H1 (cell line): ENCODE measurements around the gene ZNF284. TPM values are rescaled to one million over a fixed set of nuclear protein-coding genes. Genes with fewer than 3 reads are reported as not detected.

Experiments
- CTCF ChIA-PET: fragments of 300-600 bp; sonication (Branson Sonifier 250); formaldehyde crosslinking; loops from one replicate; lab custom pipeline; 2021; ENCODE audit not compliant: partially characterized antibody; lab: Charles Lee
- POLR2A ChIA-PET: fragments of 300-600 bp; sonication (Branson Sonifier 250); formaldehyde crosslinking; loops from one replicate; lab custom pipeline; 2021; ENCODE audit warnings: inconsistent platforms; ENCODE audit not compliant: partially characterized antibody; lab: Charles Lee
- DNase-seq, 2 experiments: peaks; one replicate each; pipeline versions ENCODE4 v3.0.0 to v3.0.0-alpha.2; 2010 to 2022; ENCODE audit warnings: low spot score in 2 of 2, low read depth in 1 of 2, mixed read lengths in 1 of 2
- FAIRE-seq: peaks from 2 replicates; lab custom pipeline; 2011; peaks lifted over from hg19 to GRCh38; lab: Jason Lieb, UNC
- H2AFZ ChIP-seq: 2 replicates; pipeline ENCODE4 v1.8.1; 2012; ENCODE audit warnings: low read length, inconsistent platforms
- H2AK5ac ChIP-seq: 2 replicates; pipeline ENCODE4 v1.6.1; 2013; ENCODE audit warnings: low read depth, low read length
- H2BK120ac ChIP-seq: replicated peaks from 2 replicates; pipeline ENCODE3; 2013; ENCODE audit warnings: low read depth, low read length, inconsistent platforms
- H2BK12ac ChIP-seq: 2 replicates; pipeline ENCODE4 v1.6.1; 2013; ENCODE audit warnings: low read depth, low read length
- H2BK15ac ChIP-seq: 2 replicates; pipeline ENCODE4 v1.6.1; 2013; ENCODE audit warnings: low read length
- H2BK20ac ChIP-seq: 2 replicates; pipeline ENCODE4 v1.6.1; 2013; ENCODE audit warnings: low read length
- H2BK5ac ChIP-seq: 2 replicates; pipeline ENCODE4 v1.6.1; 2013; ENCODE audit warnings: low read depth, low read length
- H3K14ac ChIP-seq: 2 replicates; pipeline ENCODE4 v1.6.1; 2013; ENCODE audit warnings: inconsistent platforms; ENCODE audit not compliant: insufficient read length
- H3K18ac ChIP-seq: 2 replicates; pipeline ENCODE4 v1.6.1; 2013; ENCODE audit warnings: low read length; ENCODE audit errors: extremely low read depth
- H3K23ac ChIP-seq: 2 replicates; pipeline ENCODE4 v1.6.1; 2013; ENCODE audit warnings: inconsistent platforms; ENCODE audit not compliant: insufficient read length
- H3K23me2 ChIP-seq: 2 replicates; pipeline ENCODE4 v1.6.1; 2013; ENCODE audit warnings: low read depth, low read length
- H3K27ac ChIP-seq: 2 replicates; pipeline ENCODE4 v1.6.1; 2011; ENCODE audit warnings: low read depth, low read length, inconsistent platforms
- H3K27me3 ChIP-seq, 4 experiments: replicated peaks in 1 of 4; 1 replicate in 1 of 4; 2 replicates in 3 of 4; pipeline versions ENCODE4 v1.6.1 to v1.8.1; 2011 to 2013; ENCODE audit warnings: low read length in 3 of 4, mild to moderate bottlenecking in 3 of 4, inconsistent platforms in 2 of 4, mixed read lengths in 2 of 4, moderate library complexity in 1 of 4; ENCODE audit not compliant: control insufficient read depth in 3 of 4, insufficient read depth in 3 of 4; ENCODE audit errors: extremely low read depth in 1 of 4
- H3K36me3 ChIP-seq, 4 experiments: 2 replicates each; pipeline versions ENCODE4 v1.6.1 to v1.8.1; 2011 to 2013; ENCODE audit warnings: mild to moderate bottlenecking in 4 of 4, low read length in 3 of 4, moderate library complexity in 2 of 4, control low read depth in 1 of 4, inconsistent platforms in 1 of 4; ENCODE audit not compliant: insufficient read depth in 4 of 4, control insufficient read depth in 2 of 4
- H3K4ac ChIP-seq: replicated peaks from 2 replicates; pipeline ENCODE3; 2013; ENCODE audit warnings: low read length, low read depth, mixed read lengths, inconsistent platforms; ENCODE audit not compliant: insufficient read length
- H3K4me1 ChIP-seq, 4 experiments: replicated peaks in 1 of 4; 1 replicate in 1 of 4; 2 replicates in 3 of 4; pipeline versions ENCODE4 v1.6.1 to v1.8.1; 2011 to 2013; ENCODE audit warnings: low read length in 3 of 4, inconsistent platforms in 2 of 4, mixed read lengths in 1 of 4; ENCODE audit not compliant: insufficient read depth in 4 of 4, control insufficient read depth in 3 of 4
- H3K4me2 ChIP-seq, 2 experiments: 2 replicates each; pipeline versions ENCODE4 v1.6.1 to v1.8.1; 2011 to 2013; ENCODE audit warnings: low read depth in 2 of 2, low read length in 2 of 2, control low read depth in 1 of 2, inconsistent platforms in 1 of 2, mild to moderate bottlenecking in 1 of 2; ENCODE audit not compliant: insufficient read depth in 1 of 2
- H3K4me3 ChIP-seq, 4 experiments: fragments of 200-600, 300-600 bp in 1 of 4; sonication (generic), shearing (Covaris generic), sonication (Bioruptor Twin) in 1 of 4; 2 replicates each; pipeline versions ENCODE4 v1.5.1 to v1.8.1; 2011 to 2016; ENCODE audit warnings: low read length in 4 of 4, low read depth in 3 of 4, control low read depth in 2 of 4, inconsistent platforms in 2 of 4, mild to moderate bottlenecking in 2 of 4, mixed read lengths in 1 of 4, moderate library complexity in 1 of 4; ENCODE audit not compliant: insufficient read depth in 2 of 4; ENCODE audit errors: extremely low read depth in 1 of 4
- H3K56ac ChIP-seq: replicated peaks from 2 replicates; pipeline ENCODE3; 2013; ENCODE audit warnings: low read depth, mild to moderate bottlenecking, mixed read lengths, low read length, inconsistent platforms; ENCODE audit not compliant: insufficient read length
- H3K79me1 ChIP-seq: 2 replicates; pipeline ENCODE4 v1.6.1; 2013; ENCODE audit warnings: low read depth, low read length, control low read depth
- H3K79me2 ChIP-seq, 2 experiments: 2 replicates each; pipeline versions ENCODE4 v1.6.1 to v1.8.1; 2012 to 2013; ENCODE audit warnings: low read length in 2 of 2, mild to moderate bottlenecking in 2 of 2, inconsistent platforms in 1 of 2; ENCODE audit not compliant: insufficient read depth in 2 of 2, control insufficient read depth in 1 of 2
- H3K9ac ChIP-seq, 4 experiments: replicated peaks in 1 of 4; 1 replicate in 1 of 4; 2 replicates in 3 of 4; pipeline versions ENCODE4 v1.6.1 to v1.8.1; 2011 to 2013; ENCODE audit warnings: low read depth in 3 of 4, low read length in 3 of 4, control low read depth in 2 of 4, mild to moderate bottlenecking in 2 of 4, moderate library complexity in 2 of 4, inconsistent platforms in 1 of 4; ENCODE audit errors: extremely low read depth in 1 of 4
- H3K9me3 ChIP-seq, 2 experiments: 2 replicates each; pipeline versions ENCODE4 v1.6.1 to v1.8.1; 2012 to 2013; ENCODE audit warnings: mild to moderate bottlenecking in 2 of 2, moderate library complexity in 2 of 2, control low read depth in 1 of 2, inconsistent platforms in 1 of 2, low read depth in 1 of 2, low read length in 1 of 2, mixed read lengths in 1 of 2; ENCODE audit not compliant: insufficient read depth in 2 of 2
- H4K20me1 ChIP-seq, 2 experiments: replicated peaks in 1 of 2; 2 replicates each; pipeline versions ENCODE3 to v1.8.1; 2011 to 2013; ENCODE audit warnings: inconsistent platforms in 2 of 2, low read length in 2 of 2, mild to moderate bottlenecking in 1 of 2; ENCODE audit not compliant: insufficient read depth in 2 of 2, control insufficient read depth in 1 of 2
- H4K5ac ChIP-seq: 2 replicates; pipeline ENCODE4 v1.6.1; 2013; ENCODE audit warnings: low read length, low read depth, mixed read lengths, inconsistent platforms; ENCODE audit not compliant: insufficient read length
- H4K8ac ChIP-seq: 2 replicates; pipeline ENCODE4 v1.8.0; 2013; ENCODE audit warnings: mild to moderate bottlenecking, moderate library complexity, low read length, inconsistent platforms; ENCODE audit not compliant: insufficient read depth; ENCODE audit errors: extremely low read depth
- H4K91ac ChIP-seq: replicated peaks from 2 replicates; pipeline ENCODE3; 2013; ENCODE audit warnings: low read length, mixed read lengths, inconsistent platforms; ENCODE audit not compliant: insufficient read length
- EP300 ChIP-seq, 2 experiments: IDR thresholded peaks; 1 replicate in 1 of 2; 2 replicates in 1 of 2; pipeline ENCODE4 v1.6.1; 2011 to 2012; ENCODE audit warnings: low read depth in 2 of 2, low read length in 2 of 2, mild to moderate bottlenecking in 2 of 2, borderline replicate concordance in 1 of 2, inconsistent platforms in 1 of 2, moderate library complexity in 1 of 2
- EZH2 ChIP-seq: fragments of 200-600 bp; sonication (generic); IDR thresholded peaks from 2 replicates; pipeline ENCODE4 v1.7.1; 2012; ENCODE audit warnings: low read depth, mild to moderate bottlenecking, moderate library complexity, low read length, inconsistent platforms; ENCODE audit not compliant: severe bottlenecking
- GTF2F1 ChIP-seq: IDR thresholded peaks from 2 replicates; pipeline ENCODE4 v1.6.1; 2012; ENCODE audit warnings: low read depth, low read length, improper control_type of control experiment, borderline replicate concordance
- HDAC2 ChIP-seq, 2 experiments: fragments of 300-600 bp in 1 of 2; sonication (generic) in 1 of 2; IDR thresholded peaks; 2 replicates each; pipeline ENCODE4 v1.6.1; 2011 to 2012; ENCODE audit warnings: low read depth in 2 of 2, low read length in 2 of 2, mild to moderate bottlenecking in 2 of 2, moderate library complexity in 2 of 2, borderline replicate concordance in 1 of 2, inconsistent platforms in 1 of 2
- KDM5A ChIP-seq: fragments of 200-600 bp; IDR thresholded peaks from 2 replicates; pipeline ENCODE4 v1.7.1; 2012; ENCODE audit warnings: mild to moderate bottlenecking, low read length, inconsistent platforms, mixed read lengths
- PHF8 ChIP-seq: fragments of 200-600 bp; sonication (generic); conservative IDR thresholded peaks from 2 replicates; pipeline ENCODE4 v1.7.1; 2012; ENCODE audit warnings: low read depth, mild to moderate bottlenecking, inconsistent platforms, low read length, moderate library complexity
- POLR2AphosphoS5 ChIP-seq: IDR thresholded peaks from 2 replicates; pipeline ENCODE4 v1.6.1; 2011; ENCODE audit warnings: low read depth, low read length
- RAD21 ChIP-seq, 2 experiments: IDR thresholded peaks in 1 of 2; conservative IDR thresholded peaks in 1 of 2; 2 replicates each; pipeline ENCODE4 v1.6.1; 2011; ENCODE audit warnings: low read depth in 2 of 2, low read length in 2 of 2, improper control_type of control experiment in 1 of 2, inconsistent platforms in 1 of 2, mild to moderate bottlenecking in 1 of 2, moderate library complexity in 1 of 2
- RFX5 ChIP-seq: IDR thresholded peaks from 2 replicates; pipeline ENCODE4 v1.6.1; 2011; ENCODE audit warnings: low read depth, low read length, improper control_type of control experiment, borderline replicate concordance
- SIN3A ChIP-seq, 2 experiments: IDR thresholded peaks in 1 of 2; conservative IDR thresholded peaks in 1 of 2; 2 replicates each; pipeline ENCODE4 v1.6.1; 2011 to 2012; ENCODE audit warnings: low read length in 2 of 2, improper control_type of control experiment in 1 of 2, low read depth in 1 of 2, mild to moderate bottlenecking in 1 of 2
- TAF7 ChIP-seq: optimal IDR thresholded peaks from 2 replicates; pipeline ENCODE3; 2011; ENCODE audit warnings: low read depth, mild to moderate bottlenecking, inconsistent platforms, low read length, moderate library complexity, borderline replicate concordance
- YY1 ChIP-seq: IDR thresholded peaks from 2 replicates; pipeline ENCODE4 v1.6.1; 2011; ENCODE audit warnings: low read depth, mild to moderate bottlenecking, low read length
- ZNF274 ChIP-seq: IDR thresholded peaks from 2 replicates; pipeline ENCODE4 v1.7.0; 2012; ENCODE audit warnings: low read length, borderline replicate concordance; ENCODE audit errors: extremely low read depth
- WGBS, 2 experiments: shearing (Covaris generic) in 1 of 2; methylation state at CpG; one replicate each; pipeline versions ENCODE4 v1.1.6 to v1.1.7; 2013 to 2015; ENCODE audit warnings: low lambda C conversion rate in 2 of 2, mixed read lengths in 2 of 2, inconsistent platforms in 1 of 2, low coverage in 1 of 2, missing lambda C conversion rate in 1 of 2; ENCODE audit not compliant: insufficient replicate concordance in 2 of 2, insufficient coverage in 1 of 2, insufficient read length in 1 of 2; ENCODE audit errors: extremely low coverage in 1 of 2, missing lambda C conversion rate in 1 of 2; 5-methylcytosine and 5-hydroxymethylcytosine counted together
- polyA plus RNA-seq, 7 experiments: library from polyadenylated mRNA; depleted of rRNA in 3 of 7; stranded (reverse) in 5 of 7; unstranded in 2 of 7; fragments of >200 nt in 5 of 7; fragments of 200-250 nt in 2 of 7; gene quantifications; 1 replicate in 5 of 7; 2 replicates in 1 of 7; 4 replicates in 1 of 7; pipeline versions ENCODE4 v1.2.1 to v1.2.3, GENCODE V29; 2011 to 2013; ENCODE audit warnings: missing spikeins in 2 of 7, mixed read lengths in 2 of 7
- total RNA-seq: library from RNA; stranded (reverse); fragmentation: NEBNext Ultra II Directional; extraction: Animal tissue kit (Norgen Biotek cat#: 25700); gene quantifications from 2 replicates; pipeline ENCODE4 v1.2.1, GENCODE V29; 2021

Gene ZNF284
- total and polyA plus RNA-seq, 2 of the 8 experiments (the other 6 are each of a cell fraction or from before 2014, with no cell fraction given): 1.1 to 3.4 TPM

DNA sequence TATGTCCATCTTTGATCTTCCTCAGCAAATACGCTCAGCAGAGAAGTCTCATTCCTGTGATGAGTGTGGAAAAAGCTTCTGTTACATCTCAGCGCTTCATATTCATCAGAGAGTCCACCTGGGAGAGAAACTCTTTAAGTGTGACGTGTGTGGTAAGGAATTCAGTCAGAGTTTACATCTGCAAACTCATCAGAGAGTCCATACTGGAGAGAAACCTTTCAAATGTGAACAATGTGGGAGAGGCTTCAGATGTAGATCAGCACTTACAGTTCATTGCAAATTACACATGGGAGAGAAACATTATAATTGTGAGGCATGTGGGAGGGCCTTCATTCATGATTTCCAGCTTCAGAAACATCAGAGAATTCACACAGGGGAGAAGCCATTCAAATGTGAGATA, 5.7 kb upstream of the ZNF284 start:
- Histone ChIP-seq H3K4me3 (no peak overlapping the region), H2AK5ac (no peak overlapping the region), H2AFZ (no peak overlapping the region), H3K27ac (no peak overlapping the region), H2BK20ac (no peak overlapping the region), H3K9me3 (peaks cover 26 to 32% of the 10 kb centered on the region in 2 experiments), H3K23me2 (no peaks in the 10 kb centered on the region; the same call in 1 of the 2 replicates), H3K79me2 (no peaks in the 10 kb centered on the region), H4K8ac (no peak overlapping the region), H4K91ac (no peak overlapping the region), H3K9ac (no peak overlapping the region), H4K20me1 (no peaks in the 10 kb centered on the region), H3K23ac (no peak overlapping the region), H3K18ac (no peak overlapping the region), H3K4me2 (no peak overlapping the region), H3K56ac (no peak overlapping the region), H3K4me1 (no peaks in the 10 kb centered on the region; a peak in 1 of 7 replicates), H2BK120ac (no peak overlapping the region), H3K4ac (no peak overlapping the region), H3K79me1 (no peaks in the 10 kb centered on the region), H3K14ac (no peak overlapping the region), H3K27me3 (no peaks in the 10 kb centered on the region), H4K5ac (no peak overlapping the region), H2BK12ac (no peak overlapping the region), H2BK15ac (no peak overlapping the region), H2BK5ac (no peak overlapping the region), H3K36me3 (peaks cover 3 to 48% (median 32%) of the 10 kb centered on the region in 4 experiments; a peak in 6 of 8 replicates)
- POLR2A ChIA-PET: interaction anchor here (1.2 kb wide), 1 partner anchor 14 kb away, joined by 5 read pairs; the partner anchor contains the start of gene ZNF223
- CTCF ChIA-PET: no interaction called here
- 53% methylated on average over 3 of the region's 3 CpGs; no CpG with 5 or more reads in 1 of the 2 experiments for WGBS, 2 experiments
- FAIRE-seq (no peak), DNase-seq (no peak)
- TF ChIP-seq SIN3A (conservative IDR thresholded peaks at IDR 0.05 in 1 of 2, IDR thresholded peaks at IDR 0.05 in 1 of 2; ENCODE audit: low read depth in 1 of 2, low read length in 2 of 2) (no peak), PHF8 (no peak), POLR2AphosphoS5 (no peak), ZNF274 (no peak), YY1 (no peak), EZH2 (no peak), GTF2F1 (no peak), RFX5 (no peak), KDM5A (no peak), TAF7 (no peak), RAD21 (IDR thresholded peaks at IDR 0.05 in 1 of 2, conservative IDR thresholded peaks at IDR 0.05 in 1 of 2; ENCODE audit: low read depth in 2 of 2, low read length in 2 of 2) (no peak), EP300 (IDR thresholded peaks at IDR 0.05; ENCODE audit: borderline replicate concordance in 1 of 2, low read depth in 2 of 2, low read length in 2 of 2) (no peak), HDAC2 (IDR thresholded peaks at IDR 0.05; ENCODE audit: borderline replicate concordance in 1 of 2, low read depth in 2 of 2, low read length in 2 of 2) (no peak)
